ENCODE results near the gene HCFC1R1. TPM values are rescaled to one million over a fixed set of nuclear protein-coding genes. Genes with fewer than 3 reads are reported as not detected.

HCFC1R1 gene
- total and polyA plus RNA-seq, 2 of the 8 experiments (the other 6 are each of a cell fraction or from before 2014, with no cell fraction given), result 72.7 to 138 TPM

DNA sequence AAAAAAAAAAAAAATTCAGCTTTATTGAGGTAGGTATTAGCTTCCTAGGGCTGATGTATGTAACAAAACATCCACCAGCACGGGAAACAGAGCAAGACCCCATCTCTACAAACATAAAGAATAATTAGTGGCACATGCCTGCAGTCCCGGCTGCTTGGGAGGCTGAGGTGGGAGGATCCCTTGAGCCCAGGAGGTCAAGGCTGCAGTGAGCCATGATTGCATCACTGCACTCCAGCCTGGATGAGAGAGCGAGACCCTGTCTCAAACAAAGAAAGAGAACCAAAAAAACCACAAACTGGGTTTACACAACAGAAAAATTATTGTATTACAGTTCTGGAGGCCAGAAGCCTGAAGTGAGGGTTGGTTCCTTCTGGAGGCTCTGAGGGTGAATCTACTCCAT lies 18.6 kb upstream of the HCFC1R1 start:
- no peak overlapping the region for H2BK120ac ChIP-seq (replicated peaks; ENCODE audit: low read depth, low read length)
- H3K36me3 ChIP-seq (ENCODE audit: control insufficient read depth in 2 of 4, insufficient read depth in 4 of 4, low read length in 3 of 4), result no peaks in the 10 kb centered on the region
- peaks cover 0 to 1% of the 10 kb centered on the region in 2 experiments for H4K20me1 ChIP-seq (replicated peaks in 1 of 2; ENCODE audit: control insufficient read depth in 1 of 2, insufficient read depth in 2 of 2, low read length in 2 of 2)
- DNase-seq (ENCODE audit: low read depth in 1 of 2, low spot score in 2 of 2), result no peak
- peaks cover 0 to 2% (median 0%) of the 10 kb centered on the region in 4 experiments; a peak in 2 of 7 replicates for H3K27me3 ChIP-seq (replicated peaks in 1 of 4; ENCODE audit: control insufficient read depth in 3 of 4, extremely low read depth in 1 of 4, insufficient read depth in 3 of 4, low read length in 3 of 4)
- no peaks in the 10 kb centered on the region for H3K79me1 ChIP-seq (ENCODE audit: low read depth, low read length)
- peaks cover 0 to 5% of the 10 kb centered on the region in 2 experiments; a peak in 1 of 4 replicates for H3K79me2 ChIP-seq (ENCODE audit: control insufficient read depth in 1 of 2, insufficient read depth in 2 of 2, low read length in 2 of 2)
- H4K8ac ChIP-seq (ENCODE audit: extremely low read depth, insufficient read depth, low read length), result no peak overlapping the region
- no peak overlapping the region for H4K91ac ChIP-seq (replicated peaks; ENCODE audit: insufficient read length, low read length)
- no peak overlapping the region for H2BK15ac ChIP-seq (ENCODE audit: low read length)
- ChIA-PET CTCF (ENCODE audit: partially characterized antibody) (interaction anchor here (1.0 to 8.0 kb wide), 7 partner anchors 10 to 87 kb away, joined by 4 to 98 read pairs (median 8); partner anchors contain the start of gene TNFRSF12A), POLR2A (ENCODE audit: partially characterized antibody) (interaction anchor here (0.6 to 34.8 kb wide), 4 partner anchors 14 to 242 kb away, joined by 3 to 1808 read pairs (median 4); partner anchors contain the start of genes CLDN6, CLDN9, HCFC1R1 and THOC6)
- no peak for FAIRE-seq
- H3K4ac ChIP-seq (replicated peaks; ENCODE audit: insufficient read length, low read depth, low read length), result no peak overlapping the region
- no peak overlapping the region for H3K4me3 ChIP-seq (ENCODE audit: extremely low read depth in 1 of 4, insufficient read depth in 2 of 4, low read depth in 3 of 4, low read length in 4 of 4)
- H3K18ac ChIP-seq (ENCODE audit: extremely low read depth, low read length), result no peak overlapping the region
- H2BK20ac ChIP-seq (ENCODE audit: low read length), result no peak overlapping the region
- H2AK5ac ChIP-seq (ENCODE audit: low read depth, low read length), result no peak overlapping the region
- no peak overlapping the region for H3K14ac ChIP-seq (ENCODE audit: insufficient read length)
- H2AFZ ChIP-seq (ENCODE audit: low read length), result no peak overlapping the region
- no peak overlapping the region for H4K5ac ChIP-seq (ENCODE audit: insufficient read length, low read depth, low read length)
- H3K9ac ChIP-seq (replicated peaks in 1 of 4; ENCODE audit: extremely low read depth in 1 of 4, low read depth in 3 of 4, low read length in 3 of 4), result no peak overlapping the region
- H3K4me1 ChIP-seq (replicated peaks in 1 of 4; ENCODE audit: control insufficient read depth in 3 of 4, insufficient read depth in 4 of 4, low read length in 3 of 4), result peaks cover 3 to 16% (median 8%) of the 10 kb centered on the region in 4 experiments
- H2BK5ac ChIP-seq (ENCODE audit: low read depth, low read length), result no peak overlapping the region
- no peak overlapping the region for H3K4me2 ChIP-seq (ENCODE audit: insufficient read depth in 1 of 2, low read depth in 2 of 2, low read length in 2 of 2)
- H3K23me2 ChIP-seq (ENCODE audit: low read depth, low read length), result peaks cover 4% of the 10 kb centered on the region; the same call in 1 of the 2 replicates
- no peak overlapping the region for H3K56ac ChIP-seq (replicated peaks; ENCODE audit: insufficient read length, low read depth, low read length)
- H3K9me3 ChIP-seq (ENCODE audit: insufficient read depth in 2 of 2, low read depth in 1 of 2, low read length in 1 of 2), result no peaks in the 10 kb centered on the region
- 92% methylated on average over 3 of the region's 3 CpGs; no CpG with 5 or more reads in 1 of the 2 experiments for WGBS, 2 experiments (ENCODE audit: extremely low coverage in 1 of 2, insufficient coverage in 1 of 2, insufficient read length in 1 of 2, insufficient replicate concordance in 2 of 2, low coverage in 1 of 2, low lambda C conversion rate in 2 of 2, missing lambda C conversion rate in 1 of 2)
- no peak overlapping the region for H2BK12ac ChIP-seq (ENCODE audit: low read depth, low read length)
- no peak overlapping the region for H3K27ac ChIP-seq (ENCODE audit: low read depth, low read length)
- H3K23ac ChIP-seq (ENCODE audit: insufficient read length), result no peak overlapping the region
- TF ChIP-seq CREB1 (IDR thresholded peaks at IDR 0.05) (no peak), CBX5 (IDR thresholded peaks at IDR 0.05; ENCODE audit: low read depth, low read length) (no peak), POLR2AphosphoS5 (IDR thresholded peaks at IDR 0.05; ENCODE audit: low read depth, low read length) (no peak), HDAC2 (IDR thresholded peaks at IDR 0.05; ENCODE audit: borderline replicate concordance in 1 of 2, low read depth in 2 of 2, low read length in 2 of 2) (no peak), FOSL1 (IDR thresholded peaks at IDR 0.05; ENCODE audit: insufficient read depth, low read depth, low read length) (no peak), BACH1 (IDR thresholded peaks at IDR 0.05; ENCODE audit: low read length) (no peak), POLR2A (IDR thresholded peaks at IDR 0.05; ENCODE audit: control extremely low read depth in 1 of 2, low read depth in 2 of 2, low read length in 2 of 2) (no peak), BRCA1 (IDR thresholded peaks at IDR 0.05; ENCODE audit: low read depth, low read length) (no peak), MAFK (IDR thresholded peaks at IDR 0.05; ENCODE audit: low read depth, low read length) (no peak), SUZ12 (IDR thresholded peaks at IDR 0.05; ENCODE audit: low read length) (no peak)
- TF ChIP-seq, protein P1, sequence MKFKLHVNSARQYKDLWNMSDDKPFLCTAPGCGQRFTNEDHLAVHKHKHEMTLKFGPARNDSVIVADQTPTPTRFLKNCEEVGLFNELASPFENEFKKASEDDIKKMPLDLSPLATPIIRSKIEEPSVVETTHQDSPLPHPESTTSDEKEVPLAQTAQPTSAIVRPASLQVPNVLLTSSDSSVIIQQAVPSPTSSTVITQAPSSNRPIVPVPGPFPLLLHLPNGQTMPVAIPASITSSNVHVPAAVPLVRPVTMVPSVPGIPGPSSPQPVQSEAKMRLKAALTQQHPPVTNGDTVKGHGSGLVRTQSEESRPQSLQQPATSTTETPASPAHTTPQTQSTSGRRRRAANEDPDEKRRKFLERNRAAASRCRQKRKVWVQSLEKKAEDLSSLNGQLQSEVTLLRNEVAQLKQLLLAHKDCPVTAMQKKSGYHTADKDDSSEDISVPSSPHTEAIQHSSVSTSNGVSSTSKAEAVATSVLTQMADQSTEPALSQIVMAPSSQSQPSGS (IDR thresholded peaks at IDR 0.05; ENCODE audit: low read length), result no peak
- TF ChIP-seq, protein P2, sequence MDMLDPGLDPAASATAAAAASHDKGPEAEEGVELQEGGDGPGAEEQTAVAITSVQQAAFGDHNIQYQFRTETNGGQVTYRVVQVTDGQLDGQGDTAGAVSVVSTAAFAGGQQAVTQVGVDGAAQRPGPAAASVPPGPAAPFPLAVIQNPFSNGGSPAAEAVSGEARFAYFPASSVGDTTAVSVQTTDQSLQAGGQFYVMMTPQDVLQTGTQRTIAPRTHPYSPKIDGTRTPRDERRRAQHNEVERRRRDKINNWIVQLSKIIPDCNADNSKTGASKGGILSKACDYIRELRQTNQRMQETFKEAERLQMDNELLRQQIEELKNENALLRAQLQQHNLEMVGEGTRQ (IDR thresholded peaks at IDR 0.05; ENCODE audit: low read length), result no peak

All from H1 (cell line).